ENCODE results near the gene ACKR2.

ACKR2 gene

DNA sequence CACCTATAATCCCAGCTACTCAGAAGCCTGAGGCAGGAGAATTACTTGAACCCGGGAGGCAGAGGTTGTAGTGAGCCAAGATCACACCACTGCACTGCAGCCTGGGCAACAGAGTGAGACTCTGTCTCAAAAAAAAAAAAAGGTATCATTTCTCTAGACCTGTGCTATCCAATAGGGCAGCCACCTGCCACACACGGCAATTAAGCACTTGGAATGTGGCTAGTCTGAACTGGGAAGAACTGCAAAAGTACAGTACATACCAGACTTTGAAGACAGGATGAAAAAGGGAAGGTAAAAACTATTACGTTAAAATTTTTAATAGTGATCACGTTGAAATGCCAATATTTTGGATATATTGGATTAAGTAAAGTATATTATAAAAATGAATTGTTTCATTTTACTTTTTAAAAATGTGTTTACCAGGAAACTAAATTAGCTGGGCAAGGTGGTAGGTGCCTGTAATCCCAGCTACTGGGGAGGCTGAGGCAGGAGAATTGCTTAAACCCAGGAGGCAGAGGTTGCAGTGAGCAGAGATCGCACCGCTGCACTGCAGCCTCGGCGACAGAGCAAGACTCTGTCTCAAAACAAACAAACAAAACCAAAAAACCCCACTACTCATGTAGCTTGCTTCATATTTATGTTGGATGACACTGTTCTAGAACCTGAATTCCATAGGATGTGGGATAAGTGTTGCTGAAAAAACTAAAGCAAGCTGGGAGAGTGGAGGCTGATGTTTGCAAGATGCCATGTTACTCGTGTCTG, 64.2 kb downstream of the ACKR2 start:
- Histone ChIP-seq H3K4me3 (ENCODE audit: low read depth, low read length) (no peak overlapping the region), H3K9me3 (ENCODE audit: control insufficient read depth, insufficient read depth, low read depth, low read length) (no peaks in the 10 kb centered on the region), H3K27ac (ENCODE audit: extremely low read depth, low read depth, low read length) (no peak overlapping the region), H3K4me1 (ENCODE audit: control insufficient read depth, insufficient read depth, low read length) (no peaks in the 10 kb centered on the region), H3K36me3 (ENCODE audit: control insufficient read depth in 2 of 2, insufficient read depth in 1 of 2, low read length in 2 of 2) (no peaks in the 10 kb centered on the region)
- TF ChIP-seq ZNF707 (tag by site-specific recombination; IDR thresholded peaks at IDR 0.05) (no peak), ZNF621 (tag by site-specific recombination; IDR thresholded peaks at IDR 0.05) (no peak), ZNF624 (tag by site-specific recombination; IDR thresholded peaks at IDR 0.05) (no peak), ZNF366 (tag by site-specific recombination; conservative IDR thresholded peaks at IDR 0.05) (no peak)
- ChIA-PET POLR2A (no interaction called here), CTCF (interaction anchor here (0.7 kb wide), 1 partner anchor 41 kb away, joined by 3 read pairs; no protein-coding TSS in a partner anchor)

DNA sequence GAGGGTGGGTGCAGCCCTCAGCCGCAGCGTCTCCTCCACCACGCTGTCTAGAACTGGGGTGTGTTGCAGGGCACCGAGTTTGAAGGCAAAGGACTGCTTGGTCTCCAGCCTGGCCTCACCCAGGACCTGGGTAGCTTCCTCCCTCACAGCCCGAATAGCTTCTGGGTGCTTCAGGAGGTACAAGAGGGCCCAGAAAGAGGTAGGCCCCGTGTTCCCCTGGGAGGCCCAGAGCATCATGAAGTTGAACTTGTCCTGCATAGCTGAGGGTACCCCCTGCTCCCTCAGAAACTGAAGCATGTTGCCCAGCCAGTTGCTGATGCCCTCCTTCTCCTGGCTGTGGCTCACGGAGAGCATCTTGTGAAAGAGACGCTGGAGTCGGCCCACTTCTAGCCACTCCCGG, 65.5 kb downstream of the ACKR2 start:
- TF ChIP-seq, protein P1, sequence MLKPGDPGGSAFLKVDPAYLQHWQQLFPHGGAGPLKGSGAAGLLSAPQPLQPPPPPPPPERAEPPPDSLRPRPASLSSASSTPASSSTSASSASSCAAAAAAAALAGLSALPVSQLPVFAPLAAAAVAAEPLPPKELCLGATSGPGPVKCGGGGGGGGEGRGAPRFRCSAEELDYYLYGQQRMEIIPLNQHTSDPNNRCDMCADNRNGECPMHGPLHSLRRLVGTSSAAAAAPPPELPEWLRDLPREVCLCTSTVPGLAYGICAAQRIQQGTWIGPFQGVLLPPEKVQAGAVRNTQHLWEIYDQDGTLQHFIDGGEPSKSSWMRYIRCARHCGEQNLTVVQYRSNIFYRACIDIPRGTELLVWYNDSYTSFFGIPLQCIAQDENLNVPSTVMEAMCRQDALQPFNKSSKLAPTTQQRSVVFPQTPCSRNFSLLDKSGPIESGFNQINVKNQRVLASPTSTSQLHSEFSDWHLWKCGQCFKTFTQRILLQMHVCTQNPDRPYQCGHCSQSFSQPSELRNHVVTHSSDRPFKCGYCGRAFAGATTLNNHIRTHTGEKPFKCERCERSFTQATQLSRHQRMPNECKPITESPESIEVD (tag by site-specific recombination; IDR thresholded peaks at IDR 0.05): no peak
- no peak for TF ChIP-seq ZNF133 (tag by site-specific recombination; IDR thresholded peaks at IDR 0.05)
- Histone ChIP-seq H3K4me1 (ENCODE audit: control insufficient read depth, insufficient read depth, low read length) (no peaks in the 10 kb centered on the region), H3K4me3 (ENCODE audit: low read depth, low read length) (no peak overlapping the region), H3K36me3 (ENCODE audit: control insufficient read depth in 2 of 2, insufficient read depth in 1 of 2, low read length in 2 of 2) (no peaks in the 10 kb centered on the region), H3K9me3 (ENCODE audit: control insufficient read depth, insufficient read depth, low read depth, low read length) (no peaks in the 10 kb centered on the region), H3K27ac (ENCODE audit: extremely low read depth, low read depth, low read length) (no peak overlapping the region)
- ChIA-PET CTCF (no interaction called here), POLR2A (interaction anchor here (0.9 kb wide), 1 partner anchor 274 kb away, joined by 3 read pairs; the partner anchor contains the start of gene NKTR)

- no peaks in the 10 kb centered on the region for H3K4me1 ChIP-seq (ENCODE audit: control insufficient read depth, insufficient read depth, low read length)
- H3K4me3 ChIP-seq (ENCODE audit: low read depth, low read length): no peak within 1 kb of the TSS
- H3K36me3 ChIP-seq (ENCODE audit: control insufficient read depth in 2 of 2, insufficient read depth in 1 of 2, low read length in 2 of 2): no peaks in the 10 kb centered on the region
- H3K9me3 ChIP-seq (ENCODE audit: control insufficient read depth, insufficient read depth, low read depth, low read length): no peaks in the 10 kb centered on the region
- no peak within 1 kb of the TSS for H3K27ac ChIP-seq (ENCODE audit: extremely low read depth, low read depth, low read length)
- TF ChIP-seq PRDM1 (tag by site-specific recombination; IDR thresholded peaks at IDR 0.05): no peak
- no peak for TF ChIP-seq ZNF311 (tag by site-specific recombination; IDR thresholded peaks at IDR 0.05; ENCODE audit: borderline replicate concordance)
- no peak for TF ChIP-seq ZNF776 (tag by site-specific recombination; IDR thresholded peaks at IDR 0.05; ENCODE audit: borderline replicate concordance)
- TF ChIP-seq ZNF677 (tag by site-specific recombination; IDR thresholded peaks at IDR 0.05): no peak
- TF ChIP-seq ZNF184 (tag by site-specific recombination; IDR thresholded peaks at IDR 0.05): no peak
- POLR2A ChIA-PET: interaction anchor here (0.9 kb wide), 1 partner anchor 275 kb away, joined by 3 read pairs; the partner anchor contains the start of gene NKTR
- CTCF ChIA-PET: no interaction called here
These were observed 66.3 kb downstream of the ACKR2 start, which contains the start of gene CYP8B1 for GRCh38 chr3:42875325-42876151. Gene CYP8B1, minus strand, starts transcription at chr3:42875879. Its CDS starts 63 bp downstream, at chr3:42875816.

GRCh38 chr3:42876401-42876800, 67.2 kb downstream of the ACKR2 start:
- H3K36me3 ChIP-seq (ENCODE audit: control insufficient read depth in 2 of 2, insufficient read depth in 1 of 2, low read length in 2 of 2): no peaks in the 10 kb centered on the region
- no peaks in the 10 kb centered on the region for H3K4me1 ChIP-seq (ENCODE audit: control insufficient read depth, insufficient read depth, low read length)
- H3K4me3 ChIP-seq (ENCODE audit: low read depth, low read length): no peak overlapping the region
- ChIA-PET CTCF (interaction anchor here (1.0 kb wide), 1 partner anchor 45 kb away, joined by 3 read pairs; no protein-coding TSS in a partner anchor), POLR2A (no interaction called here)
- TF ChIP-seq HOXA7 (CRISPR knock-in tag; IDR thresholded peaks at IDR 0.05; ENCODE audit: borderline replicate concordance): no peak
- H3K9me3 ChIP-seq (ENCODE audit: control insufficient read depth, insufficient read depth, low read depth, low read length): no peaks in the 10 kb centered on the region
- H3K27ac ChIP-seq (ENCODE audit: extremely low read depth, low read depth, low read length): no peak overlapping the region

Measured in HEK293 (cell line).